GM06990 (cell line): ENCODE results near the gene CAB39.

Experiments used
- DNase-seq: peaks from one replicate; pipeline ENCODE4 v3.0.0-alpha.2; 2011; ENCODE audit not compliant: insufficient read length; ENCODE audit errors: extremely low read depth
- H3K27me3 ChIP-seq: replicated peaks from 2 replicates; pipeline ENCODE4 v1.6.0; 2011; ENCODE audit warnings: low read length; ENCODE audit not compliant: control insufficient read depth, insufficient read depth
- H3K36me3 ChIP-seq: 2 replicates; pipeline ENCODE4 v1.5.1; 2011; ENCODE audit warnings: low read length; ENCODE audit not compliant: control insufficient read depth, insufficient read depth
- H3K4me3 ChIP-seq: replicated peaks from 2 replicates; pipeline ENCODE4 v1.5.1; 2011; ENCODE audit warnings: low read depth, mild to moderate bottlenecking, control low read depth, low read length
- TF ChIP-seq, protein P1 (sequence below): IDR thresholded peaks from 2 replicates; pipeline ENCODE4 v1.5.1; 2011; ENCODE audit warnings: low read length, control low read depth, mild to moderate bottlenecking, inconsistent platforms; ENCODE audit not compliant: insufficient read depth, poor library complexity, severe bottlenecking

CAB39 gene

DNA sequence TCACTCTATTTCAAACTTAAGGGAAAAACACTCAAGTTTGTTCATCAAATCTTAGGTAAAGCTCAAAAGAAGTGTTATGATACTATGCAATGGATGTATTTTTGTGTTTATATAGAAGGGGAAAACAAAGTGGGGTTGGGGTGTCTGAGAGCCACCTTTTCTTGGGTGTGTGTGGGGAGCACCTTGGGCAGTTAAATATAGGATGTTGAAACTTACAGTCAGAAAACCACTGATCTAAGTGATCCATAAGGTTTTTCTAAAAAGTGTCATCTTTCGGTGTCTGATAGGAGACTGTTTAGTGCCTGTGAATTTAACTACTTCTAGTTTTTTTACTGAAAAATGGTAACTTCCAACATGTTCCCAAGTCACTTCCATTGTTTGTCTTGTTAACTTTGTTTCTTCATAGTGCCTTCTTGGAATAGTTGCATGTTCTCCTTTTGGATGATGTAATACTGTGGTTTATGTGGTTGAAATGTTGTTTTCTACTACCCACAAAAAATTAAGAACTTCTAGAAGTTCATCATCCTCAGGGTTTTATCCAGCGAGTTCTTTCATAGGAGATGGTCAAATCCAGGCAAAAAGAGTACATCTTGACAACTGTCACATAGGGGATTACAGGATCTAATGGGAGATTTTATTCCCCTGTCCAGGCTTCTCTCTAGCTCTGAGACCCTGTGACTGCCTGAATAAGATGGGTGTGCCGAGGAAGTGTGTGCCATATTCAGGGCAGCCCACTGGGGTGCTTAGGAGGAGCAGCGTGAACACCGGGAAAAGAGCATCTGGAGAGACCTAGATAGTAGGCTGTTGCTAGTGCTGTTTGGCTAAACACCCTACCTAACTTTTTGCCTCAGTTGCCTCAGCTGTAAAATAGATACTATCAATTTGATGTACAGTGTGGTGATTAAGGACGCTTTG is 46.2 kb downstream of the CAB39 start:
- no peak for DNase-seq
- no peaks in the 10 kb centered on the region; the same call in 1 of the 2 replicates for H3K36me3 ChIP-seq
- no peaks in the 10 kb centered on the region for H3K27me3 ChIP-seq
- no peak overlapping the region for H3K4me3 ChIP-seq
- TF ChIP-seq, protein P1, sequence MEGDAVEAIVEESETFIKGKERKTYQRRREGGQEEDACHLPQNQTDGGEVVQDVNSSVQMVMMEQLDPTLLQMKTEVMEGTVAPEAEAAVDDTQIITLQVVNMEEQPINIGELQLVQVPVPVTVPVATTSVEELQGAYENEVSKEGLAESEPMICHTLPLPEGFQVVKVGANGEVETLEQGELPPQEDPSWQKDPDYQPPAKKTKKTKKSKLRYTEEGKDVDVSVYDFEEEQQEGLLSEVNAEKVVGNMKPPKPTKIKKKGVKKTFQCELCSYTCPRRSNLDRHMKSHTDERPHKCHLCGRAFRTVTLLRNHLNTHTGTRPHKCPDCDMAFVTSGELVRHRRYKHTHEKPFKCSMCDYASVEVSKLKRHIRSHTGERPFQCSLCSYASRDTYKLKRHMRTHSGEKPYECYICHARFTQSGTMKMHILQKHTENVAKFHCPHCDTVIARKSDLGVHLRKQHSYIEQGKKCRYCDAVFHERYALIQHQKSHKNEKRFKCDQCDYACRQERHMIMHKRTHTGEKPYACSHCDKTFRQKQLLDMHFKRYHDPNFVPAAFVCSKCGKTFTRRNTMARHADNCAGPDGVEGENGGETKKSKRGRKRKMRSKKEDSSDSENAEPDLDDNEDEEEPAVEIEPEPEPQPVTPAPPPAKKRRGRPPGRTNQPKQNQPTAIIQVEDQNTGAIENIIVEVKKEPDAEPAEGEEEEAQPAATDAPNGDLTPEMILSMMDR = no peak

DNA sequence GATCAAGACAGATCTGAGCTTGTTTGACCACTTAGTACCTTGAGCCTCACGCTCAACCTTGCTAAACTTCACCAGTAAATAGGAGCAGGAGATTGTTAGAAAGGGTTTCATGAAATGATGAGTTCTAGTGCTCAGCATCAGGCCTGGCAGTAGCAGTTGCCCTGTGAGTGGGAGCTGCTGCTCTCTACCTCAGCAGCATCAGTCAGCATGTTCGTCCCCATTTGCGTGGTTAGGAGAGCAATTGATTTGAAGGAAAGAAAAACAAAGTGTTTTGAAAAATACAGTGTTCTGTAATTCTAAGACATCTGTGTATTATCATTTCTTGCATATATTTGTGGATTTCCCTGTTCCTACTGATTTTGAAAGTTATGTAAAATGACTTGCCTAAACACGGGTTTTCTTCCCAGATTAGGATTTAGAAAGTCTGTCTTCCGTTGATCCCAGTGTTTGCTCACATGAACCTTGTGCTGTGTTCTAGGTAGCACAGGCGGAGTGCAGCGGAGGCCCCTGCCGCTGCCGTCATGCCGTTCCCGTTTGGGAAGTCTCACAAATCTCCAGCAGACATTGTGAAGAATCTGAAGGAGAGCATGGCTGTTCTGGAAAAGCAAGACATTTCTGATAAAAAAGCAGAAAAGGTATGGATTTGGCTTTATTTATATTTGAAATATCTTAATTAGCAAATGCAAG is 47.0 kb downstream of the CAB39 start:
- Histone ChIP-seq H3K4me3 (no peak overlapping the region), H3K36me3 (no peaks in the 10 kb centered on the region; the same call in 1 of the 2 replicates), H3K27me3 (no peaks in the 10 kb centered on the region)
- TF ChIP-seq, protein P1 = no peak
- no peak for DNase-seq

DNA sequence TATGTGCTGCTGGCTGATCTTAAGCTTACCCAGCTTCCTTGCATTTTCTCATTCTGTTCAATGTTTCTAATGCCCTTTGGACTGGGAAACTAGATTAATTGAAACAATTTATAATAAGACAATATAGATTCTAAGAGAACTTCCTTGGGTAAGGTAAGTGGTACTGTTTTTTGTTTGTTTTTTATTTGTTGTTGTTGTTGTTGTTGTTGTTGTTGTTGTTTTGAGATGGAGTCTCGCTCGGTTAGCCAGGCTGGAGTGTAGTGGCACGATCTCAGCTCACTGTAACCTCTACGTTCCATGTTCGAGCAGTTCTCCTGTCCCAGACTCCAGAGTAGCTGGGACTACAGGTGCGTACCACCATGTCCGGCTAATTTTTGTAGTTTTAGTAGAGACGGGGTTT is 49.1 kb downstream of the CAB39 start:
- no peak for DNase-seq
- no peak overlapping the region for H3K4me3 ChIP-seq
- peaks cover 4% of the 10 kb centered on the region for H3K36me3 ChIP-seq
- TF ChIP-seq, protein P1 = no peak
- H3K27me3 ChIP-seq = no peaks in the 10 kb centered on the region

DNA sequence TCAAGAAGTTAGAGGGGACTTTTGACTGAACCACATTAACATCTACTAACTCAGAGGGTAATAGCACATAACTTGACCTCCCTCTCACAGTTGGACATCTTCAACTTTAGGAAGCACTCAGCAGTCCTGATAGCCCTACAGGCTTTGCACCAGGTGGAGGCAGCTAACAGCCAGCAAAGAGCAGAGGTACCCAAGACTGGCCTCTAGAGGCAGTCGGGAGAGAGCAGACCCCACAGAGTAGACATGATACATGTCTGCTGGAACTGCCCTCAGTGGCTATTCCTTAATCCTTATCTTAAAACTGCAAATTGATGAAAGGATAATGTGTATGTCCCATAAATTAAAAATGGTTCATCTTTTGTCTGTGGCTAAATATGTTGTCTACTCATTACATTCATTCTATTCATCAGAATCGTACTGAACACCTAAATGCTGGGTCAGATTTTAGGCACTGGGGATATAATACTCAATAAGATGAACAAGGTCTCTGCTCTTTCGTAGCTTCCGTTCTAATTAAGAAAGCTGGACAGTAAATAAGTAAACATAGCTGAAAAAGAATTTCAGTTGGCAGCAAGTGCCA is 49.8 kb downstream of the CAB39 start:
- H3K36me3 ChIP-seq = peaks cover 6% of the 10 kb centered on the region
- H3K27me3 ChIP-seq = no peaks in the 10 kb centered on the region
- no peak for DNase-seq
- H3K4me3 ChIP-seq = no peak overlapping the region
- TF ChIP-seq, protein P1 = peak; percentile 69

DNA sequence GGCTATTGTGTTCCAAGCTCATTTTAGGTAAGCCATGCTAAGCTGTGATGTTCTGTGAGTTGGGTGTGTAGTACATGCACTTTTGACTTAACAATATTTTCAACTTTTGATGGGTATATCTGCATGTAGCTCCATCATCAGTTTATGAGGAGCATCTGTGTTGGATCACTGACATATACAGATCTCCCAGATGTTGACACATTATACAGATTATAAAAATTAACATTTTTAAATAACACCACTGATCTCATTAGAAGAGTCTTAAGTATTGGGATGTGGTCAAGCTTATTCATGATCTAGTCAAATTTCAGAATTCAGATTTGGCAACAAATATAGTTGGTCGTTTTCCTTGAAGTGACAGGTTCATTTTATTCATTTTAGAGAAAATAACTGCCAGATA is 51.7 kb downstream of the CAB39 start:
- TF ChIP-seq, protein P1 = no peak

More for the DNA sequence above, 51.7 kb downstream of the CAB39 start:
- Histone ChIP-seq H3K27me3 (no peaks in the 10 kb centered on the region), H3K36me3 (peaks cover 8% of the 10 kb centered on the region), H3K4me3 (no peak overlapping the region)
- DNase-seq = no peak
